Mesendoderm (in vitro differentiated cells): Measurements from ENCODE around the gene ADAM8.

Experiments
- DNase-seq: peaks from one replicate; pipeline ENCODE4 v3.0.0; 2013
- H2AK5ac ChIP-seq: 2 replicates; pipeline ENCODE4 v1.6.1; 2013; ENCODE audit warnings: low read length, inconsistent platforms
- H2BK120ac ChIP-seq: 2 replicates; pipeline ENCODE4 v1.6.1; 2013; ENCODE audit warnings: low read depth, mild to moderate bottlenecking, low read length, moderate library complexity, mixed read lengths
- H2BK15ac ChIP-seq: replicated peaks from 2 replicates; pipeline ENCODE4 v1.6.1; 2013; ENCODE audit warnings: low read depth, mild to moderate bottlenecking, moderate library complexity
- H2BK5ac ChIP-seq: 2 replicates; pipeline ENCODE4 v1.6.1; 2013; ENCODE audit warnings: low read length, inconsistent platforms
- H3K18ac ChIP-seq: 2 replicates; pipeline ENCODE4 v1.6.1; 2013; ENCODE audit warnings: mild to moderate bottlenecking, low read length, mixed read lengths
- H3K23ac ChIP-seq: one replicate; pipeline ENCODE4 v1.6.1; 2013; ENCODE audit warnings: low read length
- H3K27ac ChIP-seq: 2 replicates; pipeline ENCODE4 v1.5.1; 2013; ENCODE audit warnings: low read depth, mild to moderate bottlenecking, inconsistent platforms, low read length, moderate library complexity
- H3K27me3 ChIP-seq: 2 replicates; pipeline ENCODE4 v1.6.1; 2013; ENCODE audit warnings: low read length, control low read depth, mild to moderate bottlenecking, inconsistent platforms; ENCODE audit not compliant: insufficient read depth, poor library complexity
- H3K36me3 ChIP-seq: 2 replicates; pipeline ENCODE4 v1.6.1; 2013; ENCODE audit warnings: low read length, inconsistent platforms; ENCODE audit not compliant: control insufficient read depth, insufficient read depth
- H3K4ac ChIP-seq: one replicate; pipeline ENCODE4 v1.6.1; 2013; ENCODE audit warnings: low read depth, mild to moderate bottlenecking, low read length, moderate library complexity
- H3K4me1 ChIP-seq: 2 replicates; pipeline ENCODE4 v1.6.1; 2013; ENCODE audit warnings: low read depth, low read length, inconsistent platforms; ENCODE audit not compliant: control insufficient read depth
- H3K4me2 ChIP-seq: 2 replicates; pipeline ENCODE4 v1.6.1; 2013; ENCODE audit warnings: low read length
- H3K4me3 ChIP-seq: 2 replicates; pipeline ENCODE4 v1.5.1; 2013; ENCODE audit warnings: mild to moderate bottlenecking, low read length
- H3K56ac ChIP-seq: one replicate; pipeline ENCODE4 v1.6.1; 2013; ENCODE audit warnings: low read length
- H3K79me1 ChIP-seq: 2 replicates; pipeline ENCODE4 v1.6.1; 2013; ENCODE audit warnings: low read length, inconsistent platforms
- H3K79me2 ChIP-seq: 2 replicates; pipeline ENCODE4 v1.6.1; 2013; ENCODE audit warnings: mild to moderate bottlenecking, low read length; ENCODE audit not compliant: control insufficient read depth, insufficient read depth
- H3K9ac ChIP-seq: 2 replicates; pipeline ENCODE4 v1.6.1; 2013; ENCODE audit warnings: low read length, inconsistent platforms
- H4K5ac ChIP-seq: one replicate; pipeline ENCODE4 v1.6.1; 2013; ENCODE audit warnings: low read length
- H4K8ac ChIP-seq: one replicate; pipeline ENCODE4 v1.6.1; 2013; ENCODE audit warnings: low read depth, mild to moderate bottlenecking, control low read depth, low read length, moderate library complexity
- WGBS: extraction: QIAGEN DNeasy Blood & Tissue Kit; methylation state at CpG from one replicate; pipeline ENCODE4 v1.1.7; 2013; ENCODE audit warnings: low lambda C conversion rate, missing lambda C conversion rate; ENCODE audit not compliant: insufficient coverage; ENCODE audit errors: extremely low coverage; 5-methylcytosine and 5-hydroxymethylcytosine counted together

The ADAM8 gene

GRCh38 chr10:133271521-133272300 is 5.0 kb downstream of the ADAM8 start:
- Histone ChIP-seq H3K4me3 (no peak overlapping the region), H3K36me3 (no peaks in the 10 kb centered on the region), H3K27me3 (no peaks in the 10 kb centered on the region), H3K9ac (no peak overlapping the region), H3K18ac (no peak overlapping the region), H3K56ac (no peak overlapping the region), H2AK5ac (no peak overlapping the region), H3K23ac (no peak overlapping the region), H3K79me1 (no peaks in the 10 kb centered on the region), H3K4me1 (no peaks in the 10 kb centered on the region), H3K4ac (no peak overlapping the region), H3K79me2 (no peaks in the 10 kb centered on the region), H4K5ac (no peak overlapping the region), H4K8ac (no peak overlapping the region), H3K4me2 (no peak overlapping the region), H2BK15ac (no peak overlapping the region), H3K27ac (no peak overlapping the region), H2BK5ac (no peak overlapping the region), H2BK120ac (no peak overlapping the region)
- no CpG with 5 or more reads among the region's 35 CpGs for WGBS
- no peak for DNase-seq

- no peak overlapping the region for H3K4me2 ChIP-seq
- no peaks in the 10 kb centered on the region for H3K36me3 ChIP-seq
- no peak overlapping the region for H3K23ac ChIP-seq
- no peak overlapping the region for H3K56ac ChIP-seq
- H3K4me3 ChIP-seq: no peak overlapping the region
- H2BK120ac ChIP-seq: no peak overlapping the region
- no peak overlapping the region for H3K18ac ChIP-seq
- WGBS: no CpG with 5 or more reads among the region's 19 CpGs
- H3K27ac ChIP-seq: no peak overlapping the region
- no peaks in the 10 kb centered on the region for H3K4me1 ChIP-seq
- no peak overlapping the region for H3K4ac ChIP-seq
- no peak overlapping the region for H3K9ac ChIP-seq
- no peak overlapping the region for H2AK5ac ChIP-seq
- no peak overlapping the region for H2BK15ac ChIP-seq
- H4K8ac ChIP-seq: no peak overlapping the region
- H3K79me1 ChIP-seq: no peaks in the 10 kb centered on the region
- H3K79me2 ChIP-seq: no peaks in the 10 kb centered on the region
- no peak for DNase-seq
- no peaks in the 10 kb centered on the region for H3K27me3 ChIP-seq
- no peak overlapping the region for H4K5ac ChIP-seq
- no peak overlapping the region for H2BK5ac ChIP-seq
Observed at GRCh38 chr10:133270773-133271297, 5.8 kb downstream of the ADAM8 start.

GRCh38 chr10:133270204-133270603 is 6.5 kb downstream of the ADAM8 start:
- H2BK5ac ChIP-seq: no peak overlapping the region
- H3K27ac ChIP-seq: no peak overlapping the region
- no peak overlapping the region for H3K9ac ChIP-seq
- H2BK120ac ChIP-seq: no peak overlapping the region
- no peak overlapping the region for H3K4me3 ChIP-seq
- H2BK15ac ChIP-seq: no peak overlapping the region
- H3K18ac ChIP-seq: no peak overlapping the region
- no peak overlapping the region for H3K56ac ChIP-seq
- no peak overlapping the region for H4K8ac ChIP-seq
- no peaks in the 10 kb centered on the region for H3K4me1 ChIP-seq
- H3K79me2 ChIP-seq: no peaks in the 10 kb centered on the region
- H4K5ac ChIP-seq: no peak overlapping the region
- no CpG with 5 or more reads among the region's 20 CpGs for WGBS
- H3K79me1 ChIP-seq: no peaks in the 10 kb centered on the region
- no peak overlapping the region for H3K4ac ChIP-seq
- H3K23ac ChIP-seq: no peak overlapping the region
- no peaks in the 10 kb centered on the region for H3K36me3 ChIP-seq
- H2AK5ac ChIP-seq: no peak overlapping the region
- no peak overlapping the region for H3K4me2 ChIP-seq
- H3K27me3 ChIP-seq: no peaks in the 10 kb centered on the region
- DNase-seq: no peak

DNA sequence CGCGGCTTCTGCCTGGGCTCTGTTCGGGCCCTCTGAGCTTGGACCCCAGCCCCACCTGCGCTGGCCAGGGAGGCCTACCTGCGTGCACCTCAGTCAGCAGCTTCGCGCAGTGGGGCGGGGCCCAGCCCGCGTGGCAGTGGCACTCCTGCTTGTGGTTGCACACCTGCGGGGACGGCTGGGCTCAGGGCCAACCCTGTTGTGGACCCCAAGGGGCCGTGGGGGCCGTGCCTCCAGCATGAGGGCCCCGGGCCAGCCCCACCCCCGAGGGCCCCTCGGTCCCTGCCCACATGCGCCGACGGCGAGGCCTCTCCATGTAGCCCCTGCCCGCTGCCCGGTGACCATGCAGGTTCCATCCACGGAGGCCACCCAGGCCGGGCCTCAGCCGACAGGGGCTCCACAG is 7.3 kb downstream of the ADAM8 start:
- no peaks in the 10 kb centered on the region for H3K4me1 ChIP-seq
- H2BK15ac ChIP-seq: no peak overlapping the region
- no peak for DNase-seq
- no peaks in the 10 kb centered on the region for H3K79me1 ChIP-seq
- no peaks in the 10 kb centered on the region for H3K79me2 ChIP-seq
- H2AK5ac ChIP-seq: no peak overlapping the region
- H2BK120ac ChIP-seq: no peak overlapping the region
- H4K8ac ChIP-seq: no peak overlapping the region
- no peak overlapping the region for H3K27ac ChIP-seq
- H3K4ac ChIP-seq: no peak overlapping the region
- no peak overlapping the region for H2BK5ac ChIP-seq
- no peaks in the 10 kb centered on the region for H3K36me3 ChIP-seq
- no CpG with 5 or more reads among the region's 26 CpGs for WGBS
- no peak overlapping the region for H3K56ac ChIP-seq
- no peak overlapping the region for H3K18ac ChIP-seq
- no peak overlapping the region for H3K9ac ChIP-seq
- H3K4me3 ChIP-seq: no peak overlapping the region
- H3K4me2 ChIP-seq: no peak overlapping the region
- no peak overlapping the region for H4K5ac ChIP-seq
- H3K23ac ChIP-seq: no peak overlapping the region
- no peaks in the 10 kb centered on the region for H3K27me3 ChIP-seq

GRCh38 chr10:133268532-133268931 is 8.1 kb downstream of the ADAM8 start:
- no peak overlapping the region for H2BK15ac ChIP-seq
- WGBS: no CpG with 5 or more reads among the region's 22 CpGs
- no peaks in the 10 kb centered on the region for H3K4me1 ChIP-seq
- H2AK5ac ChIP-seq: no peak overlapping the region
- no peaks in the 10 kb centered on the region for H3K79me1 ChIP-seq
- H4K8ac ChIP-seq: no peak overlapping the region
- no peaks in the 10 kb centered on the region for H3K27me3 ChIP-seq
- H3K23ac ChIP-seq: no peak overlapping the region
- no peak overlapping the region for H2BK5ac ChIP-seq
- H3K18ac ChIP-seq: no peak overlapping the region
- no peak for DNase-seq
- no peaks in the 10 kb centered on the region for H3K79me2 ChIP-seq
- no peak overlapping the region for H3K4me2 ChIP-seq
- no peak overlapping the region for H3K9ac ChIP-seq
- no peak overlapping the region for H3K27ac ChIP-seq
- no peak overlapping the region for H3K4me3 ChIP-seq
- H3K56ac ChIP-seq: no peak overlapping the region
- no peak overlapping the region for H4K5ac ChIP-seq
- no peak overlapping the region for H3K4ac ChIP-seq
- H2BK120ac ChIP-seq: no peak overlapping the region
- H3K36me3 ChIP-seq: no peaks in the 10 kb centered on the region

DNA sequence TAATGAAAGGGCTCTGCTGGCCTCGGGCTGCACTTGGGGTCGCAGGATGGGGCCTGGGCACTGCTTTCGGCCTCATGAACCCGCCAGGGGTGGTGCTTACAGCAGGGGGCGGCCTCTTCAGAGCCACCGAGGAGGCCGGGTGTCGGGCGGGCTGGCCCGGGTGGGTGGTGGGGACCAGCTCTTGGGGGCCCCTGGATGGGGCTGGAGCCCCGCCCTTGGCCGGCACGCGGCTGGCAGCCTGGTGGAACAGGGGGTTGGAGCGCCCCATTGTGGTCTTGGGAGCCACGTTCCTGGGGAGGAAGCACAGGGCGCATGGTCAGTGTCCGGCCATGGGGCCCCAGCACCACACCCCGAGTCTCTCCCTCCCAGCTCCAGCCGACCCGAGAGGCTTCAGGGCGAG is 8.8 kb downstream of the ADAM8 start:
- no peak overlapping the region for H3K4me2 ChIP-seq
- H3K4ac ChIP-seq: no peak overlapping the region
- no peaks in the 10 kb centered on the region for H3K79me1 ChIP-seq
- no peak overlapping the region for H3K18ac ChIP-seq
- H3K79me2 ChIP-seq: no peaks in the 10 kb centered on the region
- DNase-seq: no peak
- no peak overlapping the region for H2AK5ac ChIP-seq
- H3K4me1 ChIP-seq: no peaks in the 10 kb centered on the region
- WGBS: no CpG with 5 or more reads among the region's 22 CpGs
- H3K9ac ChIP-seq: no peak overlapping the region
- H3K23ac ChIP-seq: no peak overlapping the region
- H3K56ac ChIP-seq: no peak overlapping the region
- H3K36me3 ChIP-seq: no peaks in the 10 kb centered on the region
- no peak overlapping the region for H2BK5ac ChIP-seq
- no peak overlapping the region for H4K8ac ChIP-seq
- H3K27ac ChIP-seq: no peak overlapping the region
- H3K4me3 ChIP-seq: no peak overlapping the region
- H2BK120ac ChIP-seq: no peak overlapping the region
- no peaks in the 10 kb centered on the region for H3K27me3 ChIP-seq
- no peak overlapping the region for H2BK15ac ChIP-seq
- H4K5ac ChIP-seq: no peak overlapping the region
